GM18505 (cell line): ENCODE measurements around the gene LRRC61.

ENCODE experiments used
- ATAC-seq: cut with Tn5 transposase; IDR thresholded peaks from one replicate; pipeline ENCODE4 v1.9.1; 2021; ENCODE audit not compliant: unreplicated experiment
- POLR2A ChIP-seq: IDR thresholded peaks from 4 replicates; pipeline ENCODE4 v1.6.1; 2011; ENCODE audit warnings: borderline replicate concordance; ENCODE audit not compliant: insufficient read depth, insufficient read length; ENCODE audit errors: extremely low read depth

Gene LRRC61

DNA sequence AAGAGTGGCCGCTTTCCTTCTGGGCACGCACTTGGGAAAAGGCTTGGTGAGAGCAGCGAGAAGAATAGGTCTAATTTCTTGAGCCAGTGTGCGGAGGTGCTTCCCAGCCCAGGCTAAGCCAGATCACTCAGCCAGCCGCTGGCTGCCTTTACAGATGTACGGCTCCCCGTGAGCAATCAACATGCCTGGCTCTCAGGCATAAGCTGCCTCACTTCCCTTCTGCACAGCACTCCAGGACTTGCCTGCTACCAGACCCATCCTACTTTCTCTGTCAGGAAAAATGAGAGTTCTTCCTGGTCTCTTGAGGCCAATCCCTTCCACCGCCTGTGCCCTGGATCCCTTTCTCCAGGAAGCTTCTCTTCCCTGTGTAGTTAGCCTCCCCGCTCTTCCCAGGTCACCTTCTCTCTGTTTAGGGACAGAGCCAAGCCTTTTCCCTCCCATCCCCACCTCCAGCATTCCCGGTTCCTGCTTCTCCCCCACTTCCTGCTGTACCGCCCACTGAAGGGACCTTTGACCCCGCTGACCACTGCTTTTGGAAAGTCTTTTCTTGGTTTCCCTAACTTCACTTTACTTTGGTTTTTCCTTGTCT, 1.3 kb downstream of the LRRC61 start:
- TF ChIP-seq POLR2A = no peak
- ATAC-seq = no peak

DNA sequence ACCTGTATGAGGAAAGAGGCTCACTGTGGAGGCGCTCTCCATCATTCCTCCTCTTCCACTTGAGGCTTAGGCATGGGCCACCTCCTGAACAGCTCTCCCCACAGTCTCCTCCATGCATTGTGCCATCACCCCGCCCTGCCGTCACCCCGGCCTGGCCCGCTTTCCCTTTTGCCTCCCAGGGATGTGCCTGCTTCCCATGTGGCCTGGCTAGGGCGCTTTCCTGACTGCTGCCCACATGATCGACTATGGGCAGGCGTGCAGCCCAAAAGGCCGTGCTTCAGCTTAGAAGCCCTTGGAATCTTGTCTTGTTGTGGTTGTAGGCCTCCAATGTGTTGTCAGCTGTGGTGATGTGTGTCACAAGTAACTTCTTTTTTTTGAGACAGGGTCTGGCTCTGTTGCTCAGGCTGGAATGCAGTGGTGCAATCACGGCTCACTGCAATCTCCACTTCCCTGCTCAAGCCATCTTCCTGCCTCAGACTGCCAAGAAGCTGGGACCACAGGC, 2.0 kb downstream of the LRRC61 start:
- ATAC-seq = no peak
- no peak for TF ChIP-seq POLR2A

DNA sequence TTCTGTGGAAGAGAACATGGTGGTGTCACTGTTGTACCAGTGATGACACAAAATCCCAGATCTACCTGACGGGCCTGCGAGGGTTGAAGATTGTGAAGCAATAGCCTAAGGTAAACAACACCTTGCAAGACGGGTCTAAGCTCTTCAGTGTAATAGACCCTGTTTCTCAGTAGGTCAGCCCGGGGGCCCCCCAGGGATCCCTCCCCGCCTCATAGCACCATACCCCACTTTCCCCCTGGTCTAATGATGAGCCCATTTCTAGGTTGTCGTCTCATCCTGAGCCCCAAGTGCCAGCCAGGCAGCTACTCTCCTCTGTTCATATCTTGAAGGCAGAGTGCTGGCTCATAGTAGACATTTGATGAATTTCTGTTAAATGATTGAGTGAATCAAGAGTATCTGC, 2.7 kb downstream of the LRRC61 start:
- no peak for TF ChIP-seq POLR2A
- no peak for ATAC-seq

DNA sequence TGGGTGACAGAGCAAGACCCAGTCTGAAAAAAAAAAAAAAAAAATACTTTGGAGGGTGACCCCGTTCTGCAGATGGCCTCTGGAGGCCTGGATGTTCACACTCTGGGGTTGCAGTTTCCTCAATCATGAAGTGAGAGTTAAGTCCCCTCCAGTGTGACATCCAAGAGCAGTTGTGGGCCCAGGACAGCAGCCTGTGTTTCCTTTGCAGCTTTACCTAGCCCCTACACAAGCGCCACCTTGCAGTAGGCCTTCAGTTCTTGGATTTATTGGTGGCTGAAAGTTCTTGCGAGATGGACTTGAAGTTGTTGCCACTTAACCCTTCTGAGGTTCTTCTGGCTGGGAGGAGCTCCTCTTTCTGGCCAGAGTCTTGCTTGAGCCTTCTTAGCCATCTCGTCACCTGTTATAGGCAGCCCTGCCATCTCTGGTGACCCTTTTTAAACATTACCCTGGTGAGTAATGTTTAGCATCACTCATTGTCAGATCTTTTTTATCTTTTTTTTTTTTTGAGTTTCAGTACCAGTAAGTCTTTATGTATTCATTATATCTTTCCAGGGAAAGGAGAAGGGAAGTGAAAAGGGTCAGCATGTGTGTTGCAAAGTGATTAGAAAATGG, 3.6 kb downstream of the LRRC61 start:
- no peak for TF ChIP-seq POLR2A
- no peak for ATAC-seq

DNA sequence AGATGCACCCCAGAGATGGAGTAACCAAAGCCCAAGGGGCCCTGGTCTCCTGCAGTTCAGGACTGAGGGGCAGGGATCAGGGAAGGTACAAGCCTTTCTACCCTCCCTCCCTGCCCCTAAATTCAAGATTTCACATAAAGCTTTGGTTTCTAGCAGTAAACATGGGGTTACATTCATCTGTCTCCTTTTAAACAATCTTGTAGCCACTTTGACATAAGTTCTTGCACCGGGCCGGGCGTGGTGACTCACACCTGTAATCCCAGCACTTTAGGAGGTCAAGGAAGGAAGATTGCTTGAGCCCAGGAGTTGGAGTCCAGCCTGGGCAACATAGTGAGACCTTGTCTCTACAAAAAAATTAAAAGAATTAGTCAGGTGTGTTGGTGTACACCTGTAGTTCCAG, 4.2 kb downstream of the LRRC61 start:
- ATAC-seq = no peak
- no peak for TF ChIP-seq POLR2A

DNA sequence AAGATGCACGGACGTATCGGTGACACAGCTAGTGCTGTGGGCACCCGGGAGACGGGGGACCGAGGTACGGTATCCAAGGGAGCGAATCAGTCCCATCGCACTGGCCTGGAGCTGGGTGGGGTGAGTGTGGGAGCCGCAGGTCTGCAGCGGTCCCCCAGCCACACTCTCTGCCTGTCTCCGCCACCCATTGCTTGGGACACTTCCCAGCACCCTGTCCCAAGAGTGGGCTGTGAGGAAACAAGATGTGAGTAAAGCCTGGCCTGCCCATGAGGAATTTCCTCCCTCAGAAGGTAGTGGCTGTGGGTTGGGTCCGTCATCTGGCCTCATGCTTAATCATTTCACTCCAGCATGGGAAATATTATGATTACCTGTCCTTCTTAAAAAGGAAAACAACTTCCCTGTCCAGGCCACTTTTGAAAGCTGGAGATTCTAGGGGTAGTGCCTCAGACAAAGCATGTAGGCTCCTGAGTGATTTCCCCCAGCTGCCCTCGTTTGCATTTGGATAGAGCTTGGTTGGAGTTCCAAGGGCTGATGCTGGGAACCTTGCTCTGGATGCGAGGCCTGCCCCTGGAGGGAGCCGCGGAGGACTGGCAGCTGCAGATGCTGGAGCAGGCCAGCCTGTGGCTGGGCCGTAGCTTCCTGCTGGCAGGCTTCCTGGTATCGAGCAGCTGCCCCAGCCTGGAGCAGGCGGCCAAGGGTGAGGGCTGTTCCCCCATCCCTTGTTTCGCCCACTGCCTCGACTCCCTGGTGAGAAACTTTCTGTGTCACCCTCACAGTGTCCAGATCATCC, 6.4 kb downstream of the LRRC61 start:
- TF ChIP-seq POLR2A = no peak
- ATAC-seq = no peak

DNA sequence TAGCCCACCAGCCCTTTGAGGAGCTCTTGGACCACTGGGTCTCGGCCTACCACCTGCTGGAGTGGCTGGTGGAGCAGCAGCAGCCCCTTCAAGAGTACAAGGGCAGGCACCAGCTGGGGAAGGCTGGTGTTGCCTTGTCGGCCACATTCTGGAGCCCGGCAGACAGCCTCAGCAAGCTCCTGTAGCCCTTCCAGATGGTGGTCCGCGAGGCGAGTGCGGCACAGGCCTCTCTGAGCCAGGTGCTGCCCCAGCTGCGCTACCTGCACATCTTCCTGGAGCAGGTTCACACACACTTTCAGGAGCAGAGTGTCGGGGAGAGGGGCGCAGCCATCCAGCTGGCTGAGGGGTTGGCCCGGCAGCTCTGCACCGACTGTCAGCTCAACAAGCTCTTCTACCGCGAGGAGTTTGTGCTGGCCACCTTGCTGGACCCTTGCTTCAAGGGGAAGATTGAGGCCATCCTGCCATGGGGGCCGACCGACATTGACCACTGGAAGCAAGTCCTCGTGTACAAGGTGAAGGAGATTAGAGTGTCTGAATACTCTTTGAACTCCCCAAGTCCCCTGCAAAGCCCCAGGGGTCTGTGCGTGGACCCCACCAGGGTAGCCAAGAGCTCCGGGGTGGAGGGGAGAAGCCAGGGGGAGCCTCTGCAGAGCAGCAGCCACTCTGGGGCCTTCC, 7.2 kb downstream of the LRRC61 start:
- no peak for ATAC-seq
- TF ChIP-seq POLR2A = no peak

DNA sequence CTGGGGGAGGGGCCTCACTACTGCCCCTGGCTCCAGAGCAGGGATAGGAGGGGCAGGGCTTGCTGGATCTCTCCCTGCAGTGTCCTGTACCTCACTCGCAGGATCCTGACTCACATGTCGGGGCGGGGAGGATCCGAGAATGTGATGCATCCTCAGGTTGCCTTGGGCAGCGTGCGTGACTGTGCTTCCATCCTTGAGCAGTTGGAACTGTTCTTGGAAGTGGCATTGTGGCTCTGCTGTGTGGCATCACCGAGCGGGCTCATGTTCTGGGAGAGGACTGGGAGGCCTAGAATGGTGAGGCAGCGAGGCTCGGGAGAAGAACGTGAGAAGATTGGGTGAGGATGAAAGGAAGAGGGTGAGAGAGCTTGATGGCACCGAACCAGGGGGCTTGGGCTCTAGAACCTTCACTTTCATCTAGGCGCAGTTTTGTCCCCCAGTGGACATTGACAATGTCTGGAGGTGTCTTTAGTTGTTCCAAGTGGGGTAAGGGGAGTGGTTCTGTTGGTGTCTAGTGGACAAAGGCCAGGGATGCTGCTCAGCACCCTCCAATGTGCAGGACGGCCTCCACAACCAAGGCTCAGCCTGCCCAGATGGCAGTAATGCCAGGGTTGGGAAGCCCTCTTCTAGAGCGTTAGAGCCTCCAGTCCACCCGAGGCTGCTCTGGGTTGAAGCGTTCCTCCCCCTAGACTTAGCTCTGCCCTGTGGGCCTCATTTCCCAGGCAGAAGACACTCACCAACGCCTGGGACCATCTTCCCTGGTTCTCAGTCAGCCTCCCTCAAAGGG, 9.9 kb downstream of the LRRC61 start:
- ATAC-seq = no peak
- no peak for TF ChIP-seq POLR2A

DNA sequence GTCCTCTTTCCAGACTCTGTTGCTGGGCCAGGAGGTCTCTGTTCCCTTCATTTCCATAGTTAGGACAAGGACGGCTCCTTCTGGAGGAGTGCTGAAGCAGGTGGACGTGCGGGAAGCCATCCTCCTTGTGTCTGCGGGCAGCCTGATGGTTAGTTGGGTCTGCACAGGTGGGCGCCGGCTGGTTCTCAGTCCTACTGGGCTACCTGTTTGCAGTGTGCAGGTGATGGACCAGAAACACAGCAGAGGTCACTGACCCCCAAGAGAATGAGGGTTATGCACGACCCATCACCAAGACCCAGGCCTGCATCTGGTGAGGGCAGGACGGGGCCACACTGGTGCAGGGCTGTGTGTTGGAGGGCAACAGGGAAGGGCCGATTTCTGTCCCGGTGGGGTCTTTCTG, 10.5 kb downstream of the LRRC61 start:
- TF ChIP-seq POLR2A = no peak
- no peak for ATAC-seq

DNA sequence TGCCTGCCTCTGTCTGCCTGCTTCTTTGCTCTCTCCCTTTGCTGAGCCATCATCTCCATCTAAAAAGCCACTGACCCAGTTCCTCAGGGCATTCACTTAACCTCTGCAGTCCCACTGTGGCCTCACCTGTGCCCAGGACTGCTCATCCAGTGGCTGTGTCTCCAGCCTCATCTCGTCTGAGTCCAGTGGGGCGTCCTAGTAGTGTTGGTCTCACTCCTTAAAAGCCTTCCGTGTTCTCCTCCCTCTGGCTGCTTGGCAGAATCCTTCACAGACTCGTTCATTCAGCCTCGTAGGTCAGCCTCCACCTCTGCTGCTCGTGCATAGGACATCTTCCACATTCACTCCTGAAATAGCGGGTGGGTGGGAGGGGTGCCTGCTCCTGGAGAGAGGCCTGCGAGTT, 11.0 kb downstream of the LRRC61 start:
- no peak for ATAC-seq
- TF ChIP-seq POLR2A = no peak

DNA sequence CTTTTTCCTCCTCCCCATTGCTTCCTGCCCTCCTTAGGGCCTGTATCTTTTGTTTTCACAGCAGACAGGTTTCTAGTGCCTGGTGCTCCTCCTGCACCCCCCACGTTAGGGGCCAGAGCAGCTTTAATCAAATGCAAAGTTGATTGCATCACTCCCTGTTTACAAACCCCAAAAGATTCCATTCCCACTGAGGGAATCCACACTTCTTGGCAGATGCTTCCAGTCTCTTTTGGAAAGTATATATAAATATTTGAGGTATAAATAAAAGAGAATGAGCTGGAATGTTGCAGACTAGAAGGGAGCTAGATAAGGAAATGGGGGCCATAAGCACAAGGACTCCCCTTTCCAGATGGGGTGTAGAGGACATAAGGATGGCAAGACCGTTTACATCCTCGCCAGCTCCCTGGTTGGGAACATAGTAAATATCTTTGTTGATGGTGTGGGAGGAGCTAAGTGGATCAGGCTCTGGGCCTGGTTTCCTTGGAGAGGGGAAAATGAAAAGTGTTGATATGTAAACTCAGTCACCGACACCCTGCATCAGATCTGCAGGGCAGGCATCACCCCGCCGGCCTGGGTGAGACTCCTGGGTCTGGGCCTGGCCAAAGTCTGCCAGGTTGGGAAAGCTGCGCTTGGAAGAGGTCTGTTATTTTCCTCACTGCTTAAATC, 12.1 kb downstream of the LRRC61 start:
- ATAC-seq = no peak
- TF ChIP-seq POLR2A = no peak

DNA sequence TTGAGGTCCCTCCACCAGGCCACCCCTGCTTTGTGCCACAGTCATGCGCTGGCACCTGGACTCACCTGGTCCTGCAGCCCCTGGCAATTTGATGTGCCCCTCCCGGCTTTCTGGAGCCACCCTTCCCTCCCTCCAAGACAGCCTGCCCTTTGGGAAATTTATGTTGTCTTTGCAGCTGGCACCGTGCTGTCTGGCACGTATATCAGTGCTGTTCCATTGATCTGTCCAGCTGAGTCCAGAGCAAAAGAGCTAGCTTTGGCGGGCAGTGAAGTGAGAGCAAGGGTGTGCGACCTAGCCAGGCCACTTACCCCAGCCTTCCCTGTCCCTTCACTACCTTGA, 12.6 kb downstream of the LRRC61 start:
- ATAC-seq = no peak
- no peak for TF ChIP-seq POLR2A
